ENCODE results near the gene PMF1.

DNA sequence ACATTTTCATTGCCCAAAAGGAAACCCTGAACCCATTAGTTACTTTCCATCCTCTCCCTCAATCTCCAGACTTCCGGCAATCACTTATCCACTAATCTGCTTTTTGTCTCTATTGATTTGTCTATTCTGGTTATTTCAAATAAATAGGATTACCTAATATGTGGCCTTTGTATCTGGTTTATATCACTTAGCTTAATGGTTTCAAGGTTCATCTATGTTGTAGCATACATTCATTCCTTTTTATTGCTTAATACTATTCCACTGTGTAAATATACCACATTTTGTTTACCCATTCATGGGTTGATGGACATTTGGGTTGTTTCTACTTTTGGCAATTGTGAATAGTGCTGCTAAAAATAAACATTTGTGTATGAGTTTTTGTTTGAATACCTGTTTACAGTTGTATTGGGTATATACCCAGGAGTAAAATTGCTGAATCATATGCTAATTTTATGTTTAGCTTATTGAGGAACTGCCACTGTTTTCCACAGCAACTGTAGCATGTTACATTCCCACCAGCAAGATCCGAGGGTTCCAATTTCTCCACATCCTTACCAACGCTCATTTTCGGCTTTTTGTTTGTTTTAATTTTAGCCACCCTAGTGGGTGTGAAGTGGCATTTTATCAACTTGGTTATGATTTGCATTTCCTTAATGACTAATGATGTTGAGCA, 21.4 kb upstream of the PMF1 start:
- TF ChIP-seq JUNB (IDR thresholded peaks at IDR 0.05; ENCODE audit: unreplicated experiment): no peak
- TF ChIP-seq, protein P1, sequence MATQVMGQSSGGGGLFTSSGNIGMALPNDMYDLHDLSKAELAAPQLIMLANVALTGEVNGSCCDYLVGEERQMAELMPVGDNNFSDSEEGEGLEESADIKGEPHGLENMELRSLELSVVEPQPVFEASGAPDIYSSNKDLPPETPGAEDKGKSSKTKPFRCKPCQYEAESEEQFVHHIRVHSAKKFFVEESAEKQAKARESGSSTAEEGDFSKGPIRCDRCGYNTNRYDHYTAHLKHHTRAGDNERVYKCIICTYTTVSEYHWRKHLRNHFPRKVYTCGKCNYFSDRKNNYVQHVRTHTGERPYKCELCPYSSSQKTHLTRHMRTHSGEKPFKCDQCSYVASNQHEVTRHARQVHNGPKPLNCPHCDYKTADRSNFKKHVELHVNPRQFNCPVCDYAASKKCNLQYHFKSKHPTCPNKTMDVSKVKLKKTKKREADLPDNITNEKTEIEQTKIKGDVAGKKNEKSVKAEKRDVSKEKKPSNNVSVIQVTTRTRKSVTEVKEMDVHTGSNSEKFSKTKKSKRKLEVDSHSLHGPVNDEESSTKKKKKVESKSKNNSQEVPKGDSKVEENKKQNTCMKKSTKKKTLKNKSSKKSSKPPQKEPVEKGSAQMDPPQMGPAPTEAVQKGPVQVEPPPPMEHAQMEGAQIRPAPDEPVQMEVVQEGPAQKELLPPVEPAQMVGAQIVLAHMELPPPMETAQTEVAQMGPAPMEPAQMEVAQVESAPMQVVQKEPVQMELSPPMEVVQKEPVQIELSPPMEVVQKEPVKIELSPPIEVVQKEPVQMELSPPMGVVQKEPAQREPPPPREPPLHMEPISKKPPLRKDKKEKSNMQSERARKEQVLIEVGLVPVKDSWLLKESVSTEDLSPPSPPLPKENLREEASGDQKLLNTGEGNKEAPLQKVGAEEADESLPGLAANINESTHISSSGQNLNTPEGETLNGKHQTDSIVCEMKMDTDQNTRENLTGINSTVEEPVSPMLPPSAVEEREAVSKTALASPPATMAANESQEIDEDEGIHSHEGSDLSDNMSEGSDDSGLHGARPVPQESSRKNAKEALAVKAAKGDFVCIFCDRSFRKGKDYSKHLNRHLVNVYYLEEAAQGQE (IDR thresholded peaks at IDR 0.05; ENCODE audit: unreplicated experiment): no peak
- TF ChIP-seq, protein P2, sequence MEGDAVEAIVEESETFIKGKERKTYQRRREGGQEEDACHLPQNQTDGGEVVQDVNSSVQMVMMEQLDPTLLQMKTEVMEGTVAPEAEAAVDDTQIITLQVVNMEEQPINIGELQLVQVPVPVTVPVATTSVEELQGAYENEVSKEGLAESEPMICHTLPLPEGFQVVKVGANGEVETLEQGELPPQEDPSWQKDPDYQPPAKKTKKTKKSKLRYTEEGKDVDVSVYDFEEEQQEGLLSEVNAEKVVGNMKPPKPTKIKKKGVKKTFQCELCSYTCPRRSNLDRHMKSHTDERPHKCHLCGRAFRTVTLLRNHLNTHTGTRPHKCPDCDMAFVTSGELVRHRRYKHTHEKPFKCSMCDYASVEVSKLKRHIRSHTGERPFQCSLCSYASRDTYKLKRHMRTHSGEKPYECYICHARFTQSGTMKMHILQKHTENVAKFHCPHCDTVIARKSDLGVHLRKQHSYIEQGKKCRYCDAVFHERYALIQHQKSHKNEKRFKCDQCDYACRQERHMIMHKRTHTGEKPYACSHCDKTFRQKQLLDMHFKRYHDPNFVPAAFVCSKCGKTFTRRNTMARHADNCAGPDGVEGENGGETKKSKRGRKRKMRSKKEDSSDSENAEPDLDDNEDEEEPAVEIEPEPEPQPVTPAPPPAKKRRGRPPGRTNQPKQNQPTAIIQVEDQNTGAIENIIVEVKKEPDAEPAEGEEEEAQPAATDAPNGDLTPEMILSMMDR (conservative IDR thresholded peaks at IDR 0.05; ENCODE audit: low read depth in 2 of 2): no peak
- TF ChIP-seq POLR2AphosphoS5 (IDR thresholded peaks at IDR 0.05; ENCODE audit: low read depth): no peak
- TF ChIP-seq EZH2phosphoT487 (IDR thresholded peaks at IDR 0.05; ENCODE audit: unreplicated experiment): no peak
- TF ChIP-seq CREB1 (CRISPR knock-in tag; IDR thresholded peaks at IDR 0.05; ENCODE audit: low read depth): no peak
- TF ChIP-seq STAT1 (IDR thresholded peaks at IDR 0.05; ENCODE audit: unreplicated experiment): no peak
- no peak for TF ChIP-seq EZH2 (IDR thresholded peaks at IDR 0.05; ENCODE audit: low read depth, unreplicated experiment)
- TF ChIP-seq, protein P3, sequence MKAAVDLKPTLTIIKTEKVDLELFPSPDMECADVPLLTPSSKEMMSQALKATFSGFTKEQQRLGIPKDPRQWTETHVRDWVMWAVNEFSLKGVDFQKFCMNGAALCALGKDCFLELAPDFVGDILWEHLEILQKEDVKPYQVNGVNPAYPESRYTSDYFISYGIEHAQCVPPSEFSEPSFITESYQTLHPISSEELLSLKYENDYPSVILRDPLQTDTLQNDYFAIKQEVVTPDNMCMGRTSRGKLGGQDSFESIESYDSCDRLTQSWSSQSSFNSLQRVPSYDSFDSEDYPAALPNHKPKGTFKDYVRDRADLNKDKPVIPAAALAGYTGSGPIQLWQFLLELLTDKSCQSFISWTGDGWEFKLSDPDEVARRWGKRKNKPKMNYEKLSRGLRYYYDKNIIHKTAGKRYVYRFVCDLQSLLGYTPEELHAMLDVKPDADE (IDR thresholded peaks at IDR 0.05): no peak
